ENCODE measurements around the gene CPNE5.

The CPNE5 gene

DNA sequence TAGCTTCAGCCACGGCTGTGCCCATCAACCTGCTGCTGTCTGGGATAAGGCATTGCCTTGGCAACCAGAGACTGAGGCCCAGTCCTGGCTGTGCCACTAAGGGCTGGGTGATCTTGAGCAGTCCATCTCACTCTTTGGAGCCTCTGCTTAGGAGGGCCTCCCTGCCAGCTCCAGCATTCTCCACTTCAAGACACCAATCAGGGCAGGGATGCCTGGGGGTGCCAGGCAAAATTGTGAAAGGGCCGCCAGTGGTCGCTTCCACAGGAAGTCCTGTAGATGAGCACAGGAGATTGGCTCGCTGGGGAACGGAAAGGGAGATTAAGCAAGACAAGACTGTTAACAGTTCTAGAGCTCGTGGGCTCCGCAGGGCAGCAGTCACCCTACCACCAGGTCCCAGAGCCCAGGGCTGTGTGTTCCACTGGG, 141.8 kb downstream of the CPNE5 start, which contains the start of gene RAB44:
TSS of gene RAB44 (plus strand) at position 346 of the 423 bp plus-strand sequence. CDS start 6,410 bp downstream, outside the sequence.
- no peak for DNase-seq

DNA sequence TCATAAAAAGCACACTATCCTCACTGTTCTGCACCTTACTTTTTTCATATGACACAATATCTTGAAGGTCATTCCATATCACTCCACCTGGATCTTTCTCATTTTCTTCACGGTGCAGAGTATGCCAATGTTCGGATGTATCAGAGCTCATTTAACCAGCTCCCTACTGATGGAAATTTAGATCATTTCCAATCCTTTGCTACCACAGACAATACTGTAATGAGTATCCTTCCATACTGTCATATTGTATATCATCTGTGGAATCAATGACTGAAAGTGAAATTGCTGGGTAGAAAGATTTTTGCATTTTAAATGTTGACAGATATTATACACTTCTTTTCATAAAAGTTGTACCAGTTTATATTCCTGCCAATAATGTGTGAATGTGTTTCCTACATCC, 143.8 kb downstream of the CPNE5 start:
- no peak for DNase-seq

DNA sequence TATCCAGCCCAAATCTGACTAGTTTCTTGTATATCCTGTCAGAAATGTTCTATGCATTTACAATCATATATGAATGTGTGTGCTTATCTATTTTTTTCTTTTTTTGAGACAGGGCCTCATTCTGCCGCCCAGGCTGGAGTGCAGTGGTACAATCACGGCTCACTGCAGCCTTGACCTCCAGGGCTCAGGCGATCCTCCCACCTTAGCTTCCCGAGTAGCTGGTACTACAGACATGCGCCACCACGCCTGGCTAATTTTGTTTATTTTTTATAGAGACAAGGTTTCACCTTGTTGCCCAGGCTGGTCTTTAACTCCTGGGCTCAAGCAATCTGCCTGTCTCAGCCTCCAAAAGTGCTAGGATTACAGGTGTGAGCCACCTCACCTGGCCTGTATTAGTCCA, 144.6 kb downstream of the CPNE5 start:
- no peak for DNase-seq

DNA sequence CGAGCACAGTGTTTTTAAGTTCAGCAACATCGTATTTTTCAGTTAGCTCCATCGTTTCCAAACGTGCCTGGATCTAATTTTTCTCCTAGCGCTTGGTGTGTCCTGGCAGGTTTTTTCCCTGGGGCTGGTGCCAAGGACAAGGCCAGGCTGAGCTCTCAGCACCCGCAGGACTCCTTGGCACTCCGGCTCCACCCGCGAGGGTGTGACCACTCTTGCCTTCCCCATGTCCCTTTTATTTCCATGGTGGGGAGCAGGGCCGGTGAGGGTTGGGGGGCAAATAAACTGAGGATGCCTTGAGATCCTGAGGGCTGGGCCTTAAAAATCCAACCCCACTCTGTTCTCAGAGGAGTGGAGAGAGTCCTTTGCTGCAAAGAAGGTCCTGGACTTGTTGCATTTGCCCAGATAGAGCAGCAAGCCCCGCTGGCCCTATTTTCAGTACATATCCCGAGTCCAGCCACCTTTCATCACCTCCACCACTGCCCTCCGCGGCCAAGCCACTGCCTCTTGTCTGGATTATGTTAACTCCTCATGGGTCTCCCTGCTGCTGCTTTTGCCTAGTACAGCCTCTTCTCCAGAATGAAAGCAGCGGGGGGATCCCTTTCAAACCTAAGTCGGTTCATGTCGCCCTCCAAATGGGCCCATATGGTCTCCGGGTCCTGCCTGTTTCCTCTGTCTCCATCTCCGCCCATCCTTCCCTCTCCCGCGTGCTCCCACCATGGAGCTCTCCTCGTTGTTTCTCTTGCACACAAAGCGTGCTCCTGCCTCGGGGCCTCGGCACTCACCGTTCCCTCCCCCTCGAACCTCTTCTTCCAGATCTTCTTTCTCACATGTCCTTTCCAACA, 146.2 kb downstream of the CPNE5 start:
- no peak for DNase-seq

DNA sequence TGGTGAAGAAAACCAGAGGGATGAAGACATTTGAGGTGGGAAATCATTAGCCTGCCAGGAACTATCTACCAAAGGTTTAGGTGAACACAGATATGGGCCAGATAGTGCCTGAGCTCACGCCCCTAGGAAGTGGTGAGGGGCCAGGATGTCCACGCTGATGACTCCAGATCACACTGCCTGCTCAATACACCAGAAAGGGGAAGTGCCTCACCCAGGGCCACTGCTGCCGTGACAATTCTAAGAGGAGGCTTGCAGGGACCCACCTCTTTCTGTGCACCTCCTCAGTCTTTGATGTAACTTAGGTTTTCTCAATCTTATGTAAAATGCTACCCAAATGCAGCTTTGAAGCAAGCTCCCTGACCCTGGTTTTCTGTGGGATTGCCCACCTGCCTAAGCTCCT, 147.0 kb downstream of the CPNE5 start:
- DNase-seq = no peak

DNA sequence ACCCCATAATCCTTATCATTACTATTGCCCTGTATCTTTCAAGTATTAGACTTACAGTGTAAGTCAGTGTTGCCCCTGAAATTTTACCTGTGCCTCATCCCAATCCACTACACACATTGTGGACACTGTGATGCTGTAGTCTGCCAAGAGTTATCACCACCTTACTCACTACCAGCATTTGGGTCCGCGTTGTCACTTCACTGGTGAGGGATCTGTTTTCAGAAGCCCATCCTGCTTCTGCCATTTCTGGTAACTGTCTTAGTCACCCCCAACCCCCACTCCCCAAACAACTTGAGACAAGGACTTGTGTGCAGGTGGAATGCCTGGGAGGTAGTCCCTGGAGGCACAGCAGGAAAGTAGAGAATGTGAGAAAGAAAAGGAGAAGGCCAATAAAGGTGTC, 147.6 kb downstream of the CPNE5 start:
- DNase-seq = no peak

DNA sequence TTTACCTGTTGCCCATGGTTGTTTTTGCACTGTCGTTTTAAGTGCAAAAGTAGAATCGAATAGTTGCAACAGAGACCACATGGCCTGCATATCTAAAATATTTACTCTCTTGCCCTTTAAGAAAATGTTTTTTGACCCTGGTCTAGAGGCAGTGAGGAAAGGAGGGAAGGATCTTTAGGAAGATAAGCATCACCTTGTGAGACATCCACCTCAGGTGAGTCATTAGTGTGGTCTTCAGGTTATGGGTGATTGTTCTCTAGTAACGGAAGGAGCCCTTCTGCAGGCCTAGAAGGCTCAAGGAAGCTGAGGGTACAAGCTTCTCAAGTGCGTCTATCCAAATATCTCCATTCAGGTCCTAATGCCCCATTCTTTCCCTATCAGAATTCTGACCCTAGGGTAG, 148.2 kb downstream of the CPNE5 start:
- no peak for DNase-seq
